PC-3 (cell line): ENCODE measurements around the gene DIAPH2. TPM values are rescaled to one million over a fixed set of nuclear protein-coding genes. Genes with fewer than 3 reads are reported as not detected.

Experiments
- ATAC-seq: fragments of 200-7000 bp; cut with Tn5 transposase; 2 replicates; pipeline ENCODE4 v1.9.1; 2020; ENCODE audit warnings: mild to moderate bottlenecking, moderate library complexity
- BruUV-seq: library from RNA; stranded (reverse); fragments of 400-500 nt; replicated peaks from 2 replicates; lab custom pipeline; 2021; lab: Mats Ljungman, UMichigan
- CTCF ChIA-PET: fragments of 300-600 bp; sonication (Branson Sonifier 250); formaldehyde crosslinking; loops from one replicate; lab custom pipeline; 2022; ENCODE audit warnings: antibody characterized with exemption; lab: Charles Lee
- POLR2A ChIA-PET: fragments of 300-600 bp; sonication (Branson Sonifier 250); formaldehyde crosslinking; loops from one replicate; lab custom pipeline; 2022; ENCODE audit warnings: antibody characterized with exemption; ENCODE audit not compliant: unreplicated experiment; lab: Charles Lee
- DNase-seq: peaks from one replicate; pipeline ENCODE4 v3.0.0-alpha.2; 2015
- H2AFZ ChIP-seq: fragments of 300-600 bp; sonication (generic); 2 replicates; pipeline ENCODE4 v1.6.0; 2016; ENCODE audit warnings: antibody characterized with exemption, low read length
- H3F3A ChIP-seq: fragments of 300-600 bp; sonication (generic); one replicate; pipeline ENCODE4 v1.6.0; 2017; ENCODE audit warnings: antibody characterized with exemption, low read length, control low read depth, mild to moderate bottlenecking; ENCODE audit not compliant: unreplicated experiment
- H3K27ac ChIP-seq: fragments of 300-600 bp; sonication (generic); 2 replicates; pipeline ENCODE4 v1.5.1; 2016; ENCODE audit warnings: mild to moderate bottlenecking, low read length
- H3K27me3 ChIP-seq: fragments of 300-600 bp; sonication (generic); 2 replicates; pipeline ENCODE4 v1.6.1; 2016; ENCODE audit warnings: low read length, mixed read lengths
- H3K36me3 ChIP-seq: fragments of 300-600 bp; sonication (generic); 2 replicates; pipeline ENCODE4 v1.6.1; 2016; ENCODE audit warnings: low read depth, mixed run types, low read length, mixed read lengths
- H3K4me1 ChIP-seq: fragments of 300-600 bp; sonication (generic); 2 replicates; pipeline ENCODE4 v1.5.1; 2016; ENCODE audit warnings: low read length; ENCODE audit not compliant: insufficient read depth
- H3K4me2 ChIP-seq: fragments of 300-600 bp; sonication (generic); 2 replicates; pipeline ENCODE4 v1.6.0; 2016; ENCODE audit warnings: low read length
- H3K4me3 ChIP-seq: fragments of 300-600 bp; sonication (generic); 2 replicates; pipeline ENCODE4 v1.5.1; 2016; ENCODE audit warnings: mild to moderate bottlenecking, low read length, mixed read lengths
- H3K79me2 ChIP-seq: fragments of 300-600 bp; sonication (generic); 2 replicates; pipeline ENCODE4 v1.6.1; 2017; ENCODE audit warnings: low read length, mixed read lengths
- H3K9ac ChIP-seq: fragments of 300-600 bp; sonication (generic); 2 replicates; pipeline ENCODE4 v1.6.0; 2016; ENCODE audit warnings: mild to moderate bottlenecking, low read length
- H3K9me2 ChIP-seq: fragments of 300-600 bp; sonication (generic); replicated peaks from 2 replicates; pipeline ENCODE4 v1.6.1; 2016; ENCODE audit warnings: mixed run types, low read length, mixed read lengths
- H3K9me3 ChIP-seq: fragments of 300-600 bp; sonication (generic); 2 replicates; pipeline ENCODE4 v1.6.1; 2016; ENCODE audit warnings: low read length, mixed read lengths
- H4K20me1 ChIP-seq: fragments of 300-600 bp; sonication (generic); 2 replicates; pipeline ENCODE4 v1.6.1; 2016; ENCODE audit warnings: low read length, mixed read lengths
- CTCF ChIP-seq: fragments of 300-600 bp; sonication (generic); conservative IDR thresholded peaks from 2 replicates; pipeline ENCODE4 v1.5.1; 2017; ENCODE audit warnings: antibody characterized with exemption, low read depth, mild to moderate bottlenecking, low read length
- EZH2 ChIP-seq: fragments of 300-600 bp; sonication (generic); IDR thresholded peaks from one replicate; pipeline ENCODE4 v1.6.1; 2017; ENCODE audit warnings: antibody characterized with exemption, mild to moderate bottlenecking, low read length; ENCODE audit not compliant: unreplicated experiment
- EZH2phosphoT487 ChIP-seq: fragments of 300-600 bp; sonication (generic); IDR thresholded peaks from 2 replicates; pipeline ENCODE4 v1.6.1; 2018; ENCODE audit warnings: mild to moderate bottlenecking, antibody characterized with exemption, low read length, borderline replicate concordance
- intact Hi-C: fragments of 100-400 bp; cut with micrococcal nuclease; formaldehyde crosslinking; loops from 2 replicates; pipeline ENCODE4 v1.9.0; 2023
- total RNA-seq: library from RNA; depleted of rRNA; stranded (reverse); fragments of >200 nt; gene quantifications from 2 replicates; pipeline ENCODE4 v1.2.3, GENCODE V29; 2014

DIAPH2 gene
- total RNA-seq, 1 experiment from 2014 or later, result 15.1 TPM

GRCh38 chrX:97628326-97628725 lies 943.7 kb downstream of the DIAPH2 start:
- no peak overlapping the region for H2AFZ ChIP-seq
- BruUV-seq, result no TSS peak
- ChIA-PET CTCF (no interaction called here), POLR2A (no interaction called here)
- H4K20me1 ChIP-seq, result no peaks in the 10 kb centered on the region
- H3F3A ChIP-seq, result no peaks in the 10 kb centered on the region
- H3K9me2 ChIP-seq, result no peaks in the 10 kb centered on the region
- ATAC-seq (no peak), DNase-seq (no peak)
- no peak overlapping the region for H3K4me3 ChIP-seq
- intact Hi-C loops, result no loop called here
- H3K27me3 ChIP-seq, result no peaks in the 10 kb centered on the region
- no peak overlapping the region for H3K4me2 ChIP-seq
- no peaks in the 10 kb centered on the region for H3K79me2 ChIP-seq
- no peaks in the 10 kb centered on the region for H3K36me3 ChIP-seq
- H3K27ac ChIP-seq, result no peak overlapping the region
- no peak overlapping the region for H3K9ac ChIP-seq
- H3K4me1 ChIP-seq, result 0 out of 2 replicates have a peak, but pooled peaks cover 4% of the 10 kb centered on the region
- H3K9me3 ChIP-seq, result no peaks in the 10 kb centered on the region
- TF ChIP-seq EZH2phosphoT487 (no peak), CTCF (no peak), EZH2 (no peak)

- ChIA-PET CTCF (no interaction called here), POLR2A (no interaction called here)
- Histone ChIP-seq H3K27ac (no peak overlapping the region), H3K36me3 (no peaks in the 10 kb centered on the region), H3K4me2 (no peak overlapping the region), H4K20me1 (no peaks in the 10 kb centered on the region), H3K4me1 (0 out of 2 replicates have a peak, but pooled peaks cover 4% of the 10 kb centered on the region), H3F3A (no peaks in the 10 kb centered on the region), H3K9me3 (no peaks in the 10 kb centered on the region), H3K9ac (no peak overlapping the region), H3K27me3 (no peaks in the 10 kb centered on the region), H3K79me2 (no peaks in the 10 kb centered on the region), H3K9me2 (no peaks in the 10 kb centered on the region), H3K4me3 (no peak overlapping the region), H2AFZ (no peak overlapping the region)
- TF ChIP-seq EZH2, result no peak
- TF ChIP-seq CTCF, result no peak
- TF ChIP-seq EZH2phosphoT487, result no peak
- ATAC-seq, result no peak
- no TSS peak for BruUV-seq
- DNase-seq, result no peak
- intact Hi-C loops, result no loop called here
These were observed 944.4 kb downstream of the DIAPH2 start for GRCh38 chrX:97628807-97629596.

- intact Hi-C loops, result no loop called here
- DNase-seq (no peak), ATAC-seq (no peak)
- no TSS peak for BruUV-seq
- CTCF ChIA-PET, result no interaction called here
- Histone ChIP-seq H3K36me3 (no peaks in the 10 kb centered on the region), H3K9me3 (no peaks in the 10 kb centered on the region), H3K79me2 (no peaks in the 10 kb centered on the region), H3K27me3 (no peaks in the 10 kb centered on the region), H3K4me2 (no peak overlapping the region), H3K27ac (no peak overlapping the region), H2AFZ (no peak overlapping the region), H4K20me1 (no peaks in the 10 kb centered on the region), H3K9me2 (no peaks in the 10 kb centered on the region), H3F3A (no peaks in the 10 kb centered on the region), H3K4me1 (0 out of 2 replicates have a peak, but pooled peaks cover 4% of the 10 kb centered on the region), H3K9ac (no peak overlapping the region), H3K4me3 (no peak overlapping the region)
- POLR2A ChIA-PET, result no interaction called here
- no peak for TF ChIP-seq EZH2
- TF ChIP-seq EZH2phosphoT487, result no peak
These were observed 944.9 kb downstream of the DIAPH2 start for GRCh38 chrX:97629597-97629985.
